PFSK-1 (cell line): ENCODE measurements around the gene BBS12.

Source experiments
- POLR2AphosphoS5 ChIP-seq: IDR thresholded peaks from 2 replicates; pipeline ENCODE4 v1.6.1; 2012; ENCODE audit warnings: low read depth, mild to moderate bottlenecking, control low read depth, low read length, moderate library complexity
- SIN3A ChIP-seq: IDR thresholded peaks from 2 replicates; pipeline ENCODE4 v1.6.1; 2012; ENCODE audit warnings: mild to moderate bottlenecking, low read length, moderate library complexity, borderline replicate concordance; ENCODE audit not compliant: insufficient read depth

GRCh38 chr4:122709236-122709635 lies 23.3 kb upstream of the BBS12 start:
- TF ChIP-seq SIN3A, result no peak
- TF ChIP-seq POLR2AphosphoS5, result no peak
